Measurements from ENCODE around the gene TTLL10. TPM values are rescaled to one million over a fixed set of nuclear protein-coding genes. Genes with fewer than 3 reads are reported as not detected.

The TTLL10 gene
- total RNA-seq: not detected

- no peaks in the 10 kb centered on the region for H3K9me3 ChIP-seq
- DNase-seq (ENCODE audit: low spot score): no peak
- no peak within 1 kb of the TSS for H3K27ac ChIP-seq
- no peaks in the 10 kb centered on the region for H3K4me1 ChIP-seq (ENCODE audit: control insufficient read depth in 1 of 2, low read depth in 2 of 2)
- H3K27me3 ChIP-seq (replicated peaks; ENCODE audit: insufficient read depth): no peaks in the 10 kb centered on the region
- no peaks in the 10 kb centered on the region for H3K36me3 ChIP-seq
- no peak for ATAC-seq (ENCODE audit: insufficient number of reproducible peaks, low FRiP score, low read depth)
- TF ChIP-seq, protein P1, sequence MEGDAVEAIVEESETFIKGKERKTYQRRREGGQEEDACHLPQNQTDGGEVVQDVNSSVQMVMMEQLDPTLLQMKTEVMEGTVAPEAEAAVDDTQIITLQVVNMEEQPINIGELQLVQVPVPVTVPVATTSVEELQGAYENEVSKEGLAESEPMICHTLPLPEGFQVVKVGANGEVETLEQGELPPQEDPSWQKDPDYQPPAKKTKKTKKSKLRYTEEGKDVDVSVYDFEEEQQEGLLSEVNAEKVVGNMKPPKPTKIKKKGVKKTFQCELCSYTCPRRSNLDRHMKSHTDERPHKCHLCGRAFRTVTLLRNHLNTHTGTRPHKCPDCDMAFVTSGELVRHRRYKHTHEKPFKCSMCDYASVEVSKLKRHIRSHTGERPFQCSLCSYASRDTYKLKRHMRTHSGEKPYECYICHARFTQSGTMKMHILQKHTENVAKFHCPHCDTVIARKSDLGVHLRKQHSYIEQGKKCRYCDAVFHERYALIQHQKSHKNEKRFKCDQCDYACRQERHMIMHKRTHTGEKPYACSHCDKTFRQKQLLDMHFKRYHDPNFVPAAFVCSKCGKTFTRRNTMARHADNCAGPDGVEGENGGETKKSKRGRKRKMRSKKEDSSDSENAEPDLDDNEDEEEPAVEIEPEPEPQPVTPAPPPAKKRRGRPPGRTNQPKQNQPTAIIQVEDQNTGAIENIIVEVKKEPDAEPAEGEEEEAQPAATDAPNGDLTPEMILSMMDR (IDR thresholded peaks at IDR 0.05): no peak
- H3K4me3 ChIP-seq: no peak within 1 kb of the TSS
Observed at GRCh38 chr1:1173793-1174415, at the start of gene TTLL10. TTLL10 (plus strand) TSS chr1:1173880; CDS start chr1:1179216, 5,336 bp downstream.

GRCh38 chr1:1124508-1124785 lies 49.2 kb upstream of the TTLL10 start:
- Histone ChIP-seq H3K36me3 (no peaks in the 10 kb centered on the region), H3K4me3 (no peak overlapping the region), H3K27me3 (replicated peaks; ENCODE audit: insufficient read depth) (no peaks in the 10 kb centered on the region), H3K27ac (no peak overlapping the region), H3K9me3 (no peaks in the 10 kb centered on the region), H3K4me1 (ENCODE audit: control insufficient read depth in 1 of 2, low read depth in 2 of 2) (peaks cover 3 to 7% of the 10 kb centered on the region in 2 donors)
- TF ChIP-seq, protein P1 (IDR thresholded peaks at IDR 0.05): no peak
- ATAC-seq (ENCODE audit: insufficient number of reproducible peaks, low FRiP score, low read depth) (no peak), DNase-seq (ENCODE audit: low spot score) (no peak)

DNA sequence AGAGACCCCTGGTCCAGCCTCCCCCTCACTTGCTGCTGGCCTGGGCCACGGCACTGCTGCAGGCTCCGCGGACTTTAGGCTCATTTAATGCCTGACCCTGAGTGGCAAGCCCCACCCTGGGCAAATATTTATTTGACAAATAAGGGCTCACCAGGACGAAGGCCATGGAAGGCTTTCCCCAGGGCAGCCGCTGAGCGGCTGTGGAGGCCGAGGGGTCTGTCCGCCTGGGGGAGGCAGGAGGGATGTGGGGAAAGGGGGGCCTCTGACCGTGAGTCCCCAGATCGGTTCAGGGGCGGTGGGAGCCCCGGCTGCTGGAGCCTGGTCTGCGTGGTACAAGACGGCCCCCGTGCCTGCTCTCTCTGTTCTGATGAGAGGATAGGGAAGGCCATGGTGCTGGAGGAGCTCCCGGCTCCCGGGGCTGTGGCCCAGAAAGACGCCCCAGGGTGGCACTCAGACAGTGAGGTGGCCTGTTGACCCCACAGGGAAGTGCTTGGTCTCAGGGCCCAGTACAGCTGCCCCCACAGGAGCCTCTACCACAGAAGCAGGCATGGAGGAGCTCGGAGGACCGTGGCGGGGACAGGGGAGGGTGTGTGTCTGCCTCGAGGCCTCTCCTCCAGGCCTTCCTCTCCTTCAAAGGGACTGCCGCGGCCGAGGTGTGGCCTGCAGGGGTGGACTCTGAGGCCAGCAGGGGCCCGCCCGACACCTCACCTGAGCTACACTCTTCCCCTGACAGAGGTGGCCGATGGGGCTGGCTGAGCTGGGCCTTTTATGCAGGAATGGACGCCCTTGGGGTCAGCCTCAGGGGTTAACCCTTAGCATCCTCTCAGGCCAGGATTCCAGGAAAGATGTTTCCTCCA lies 48.7 kb upstream of the TTLL10 start:
- Histone ChIP-seq H3K4me3 (no peak overlapping the region), H3K27ac (no peak overlapping the region), H3K4me1 (ENCODE audit: control insufficient read depth in 1 of 2, low read depth in 2 of 2) (peaks cover 3 to 7% of the 10 kb centered on the region in 2 donors), H3K36me3 (no peaks in the 10 kb centered on the region), H3K27me3 (replicated peaks; ENCODE audit: insufficient read depth) (no peaks in the 10 kb centered on the region), H3K9me3 (no peaks in the 10 kb centered on the region)
- TF ChIP-seq, protein P1 (IDR thresholded peaks at IDR 0.05): no peak
- ATAC-seq (ENCODE audit: insufficient number of reproducible peaks, low FRiP score, low read depth): no peak
- DNase-seq (ENCODE audit: low spot score): no peak

DNA sequence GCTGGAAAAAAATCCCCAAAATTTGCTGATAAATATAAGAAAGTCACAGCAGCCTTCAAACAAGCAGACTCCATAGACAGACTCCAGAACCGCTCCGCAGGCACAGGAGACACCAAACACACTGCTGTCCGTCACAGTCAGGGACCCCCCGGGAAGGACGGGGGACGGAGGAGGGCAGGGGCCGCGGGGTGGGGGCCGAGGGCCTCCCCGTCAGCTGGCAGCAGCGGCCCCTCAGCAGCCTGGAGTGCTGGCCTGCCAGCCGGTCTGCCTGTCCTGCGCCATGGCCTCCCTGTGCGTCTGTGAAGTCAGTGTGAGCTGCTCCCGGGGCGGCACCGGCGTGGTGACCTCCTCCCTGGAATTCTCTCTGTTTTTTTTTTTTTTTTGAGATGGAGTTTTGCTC lies 47.7 kb upstream of the TTLL10 start:
- H3K4me3 ChIP-seq: no peak overlapping the region
- peaks cover 3 to 7% of the 10 kb centered on the region in 2 donors for H3K4me1 ChIP-seq (ENCODE audit: control insufficient read depth in 1 of 2, low read depth in 2 of 2)
- no peaks in the 10 kb centered on the region for H3K27me3 ChIP-seq (replicated peaks; ENCODE audit: insufficient read depth)
- TF ChIP-seq, protein P1 (IDR thresholded peaks at IDR 0.05): no peak
- DNase-seq (ENCODE audit: low spot score): no peak
- no peak overlapping the region for H3K27ac ChIP-seq
- H3K36me3 ChIP-seq: no peaks in the 10 kb centered on the region
- H3K9me3 ChIP-seq: no peaks in the 10 kb centered on the region
- no peak for ATAC-seq (ENCODE audit: insufficient number of reproducible peaks, low FRiP score, low read depth)

DNA sequence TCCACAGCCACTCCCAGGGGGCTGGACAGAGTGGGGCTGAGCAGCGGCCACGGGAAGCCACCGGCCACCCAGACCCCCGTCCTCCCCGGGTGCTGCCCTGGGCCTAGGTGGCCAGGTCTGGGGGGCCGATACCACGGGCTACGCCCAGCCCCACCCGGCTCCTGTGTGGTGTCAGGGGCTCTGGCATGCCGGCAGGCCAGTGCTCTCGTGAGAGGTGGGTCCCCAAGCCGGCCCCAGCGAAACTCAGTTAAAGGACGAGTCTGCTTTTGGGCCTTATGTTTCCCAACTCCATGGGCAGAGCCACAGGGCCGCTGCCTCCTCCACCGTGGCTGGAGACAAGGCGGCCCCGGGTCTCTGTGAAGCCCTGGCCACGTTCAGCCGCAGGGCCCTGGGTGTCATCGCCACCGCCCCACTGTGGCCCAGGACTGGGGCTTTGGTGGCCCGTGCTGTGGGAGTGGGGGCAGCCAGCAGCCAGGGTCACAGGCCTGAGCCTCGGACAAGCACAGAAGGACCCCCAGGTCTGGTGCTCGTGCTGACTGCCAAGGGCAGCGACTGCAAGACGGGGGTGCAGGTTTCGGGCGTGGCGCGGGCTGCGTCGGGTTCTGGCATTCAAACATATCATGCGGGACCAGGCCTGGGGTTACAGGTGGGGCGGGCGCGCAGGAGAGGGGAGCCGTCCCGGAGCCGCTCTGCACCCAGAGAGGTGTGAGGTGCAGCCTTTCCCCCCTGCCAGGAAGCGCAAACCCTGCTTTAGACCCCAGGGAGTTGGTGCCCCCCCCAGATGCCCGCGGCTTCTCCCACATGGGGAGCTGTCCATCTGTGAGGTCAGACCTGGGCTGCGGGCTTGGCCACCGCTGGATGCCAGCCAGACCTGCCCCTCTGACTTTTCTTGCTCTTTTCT lies 45.9 kb upstream of the TTLL10 start:
- DNase-seq (ENCODE audit: low spot score): no peak
- ATAC-seq (ENCODE audit: insufficient number of reproducible peaks, low FRiP score, low read depth): no peak
- Histone ChIP-seq H3K27me3 (replicated peaks; ENCODE audit: insufficient read depth) (no peaks in the 10 kb centered on the region), H3K27ac (no peak overlapping the region), H3K4me3 (no peak overlapping the region), H3K36me3 (no peaks in the 10 kb centered on the region), H3K4me1 (ENCODE audit: control insufficient read depth in 1 of 2, low read depth in 2 of 2) (no peaks in the 10 kb centered on the region), H3K9me3 (no peaks in the 10 kb centered on the region)
- TF ChIP-seq, protein P1 (IDR thresholded peaks at IDR 0.05): no peak
